ENCODE results near the gene NAV2.

The NAV2 gene

GRCh38 chr11:19779740-19780139 is 67.1 kb downstream of the NAV2 start:
- TF ChIP-seq CTCF (IDR thresholded peaks at IDR 0.05; ENCODE audit: insufficient read depth, low read depth, low read length, missing control alignments) = no peak
- no peak overlapping the region for H3K4me3 ChIP-seq (ENCODE audit: low read depth, low read length)
- DNase-seq (ENCODE audit: low read depth) = no peak

DNA sequence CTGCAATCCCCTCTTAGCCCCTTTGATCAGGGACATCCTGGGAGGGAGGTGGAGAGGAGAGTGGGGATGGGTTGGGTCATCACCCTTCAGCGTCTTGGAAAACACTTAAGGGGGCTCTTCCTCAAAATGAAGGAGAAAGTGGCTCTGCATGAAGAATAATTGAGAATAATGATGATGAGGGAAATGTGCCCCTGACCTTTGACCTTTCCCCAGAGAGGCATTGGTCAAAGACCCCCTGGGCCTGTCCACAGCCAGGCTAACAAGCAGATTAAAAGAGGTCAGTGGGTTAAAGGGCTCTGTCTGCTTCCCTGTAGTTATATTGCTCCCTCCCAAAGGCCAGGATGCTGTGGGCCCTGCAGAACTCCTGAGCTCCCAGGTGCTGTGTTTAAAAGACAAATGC is 68.7 kb downstream of the NAV2 start:
- no peak for TF ChIP-seq CTCF (IDR thresholded peaks at IDR 0.05; ENCODE audit: insufficient read depth, low read depth, low read length, missing control alignments)
- no peak overlapping the region for H3K4me3 ChIP-seq (ENCODE audit: low read depth, low read length)
- no peak for DNase-seq (ENCODE audit: low read depth)

DNA sequence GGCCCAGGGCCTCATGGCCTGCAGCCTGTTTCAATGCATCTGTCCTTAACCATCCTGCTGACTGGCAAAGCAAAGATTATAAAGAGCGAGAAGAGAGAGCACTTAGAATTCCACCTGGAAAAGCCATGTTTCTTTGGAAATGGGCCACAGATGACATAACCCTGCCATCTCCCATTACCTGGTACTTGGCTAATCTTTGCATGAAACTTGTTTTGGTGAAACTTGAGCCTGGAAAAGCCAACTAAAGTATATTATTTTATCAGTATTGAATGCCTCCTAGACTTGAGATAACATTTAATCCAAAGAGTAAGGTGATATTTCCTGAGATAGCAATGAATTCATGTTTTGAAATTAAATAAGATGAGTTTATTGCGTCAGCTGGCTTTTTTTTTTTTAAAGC is 72.6 kb downstream of the NAV2 start:
- TF ChIP-seq CTCF (IDR thresholded peaks at IDR 0.05; ENCODE audit: insufficient read depth, low read depth, low read length, missing control alignments) = no peak
- no peak overlapping the region for H3K4me3 ChIP-seq (ENCODE audit: low read depth, low read length)
- no peak for DNase-seq (ENCODE audit: low read depth)

DNA sequence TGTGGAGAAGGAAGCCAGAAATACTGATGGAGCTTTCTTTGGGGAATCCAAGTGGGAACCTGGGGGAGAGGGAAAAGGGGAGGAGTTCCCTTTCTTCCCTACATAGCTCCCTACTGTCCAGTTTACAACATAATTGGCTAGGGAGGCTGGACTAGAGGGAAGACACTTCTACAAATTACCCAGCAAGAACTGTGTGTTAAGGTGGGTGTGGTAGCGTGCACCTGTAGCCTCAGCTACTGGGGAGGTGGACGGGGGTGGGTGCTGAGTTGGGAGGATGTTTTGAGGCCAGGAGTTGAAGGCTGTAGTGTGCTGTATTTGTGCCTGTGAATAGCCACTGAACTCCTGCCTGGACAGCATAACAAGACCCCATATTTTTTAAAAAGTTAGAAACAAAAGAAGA is 74.0 kb downstream of the NAV2 start:
- no peak for TF ChIP-seq CTCF (IDR thresholded peaks at IDR 0.05; ENCODE audit: insufficient read depth, low read depth, low read length, missing control alignments)
- DNase-seq (ENCODE audit: low read depth) = no peak
- H3K4me3 ChIP-seq (ENCODE audit: low read depth, low read length) = no peak overlapping the region

- no peak for DNase-seq (ENCODE audit: low read depth)
- no peak for TF ChIP-seq CTCF (IDR thresholded peaks at IDR 0.05; ENCODE audit: insufficient read depth, low read depth, low read length, missing control alignments)
- no peak overlapping the region for H3K4me3 ChIP-seq (ENCODE audit: low read depth, low read length)
Measured at GRCh38 chr11:19788435-19788834, 75.8 kb downstream of the NAV2 start.

- no peak overlapping the region for H3K4me3 ChIP-seq (ENCODE audit: low read depth, low read length)
- TF ChIP-seq CTCF (IDR thresholded peaks at IDR 0.05; ENCODE audit: insufficient read depth, low read depth, low read length, missing control alignments) = no peak
- no peak for DNase-seq (ENCODE audit: low read depth)
Measured at GRCh38 chr11:19789245-19789644, 76.6 kb downstream of the NAV2 start.

- no peak for TF ChIP-seq CTCF (IDR thresholded peaks at IDR 0.05; ENCODE audit: insufficient read depth, low read depth, low read length, missing control alignments)
- no peak overlapping the region for H3K4me3 ChIP-seq (ENCODE audit: low read depth, low read length)
- DNase-seq (ENCODE audit: low read depth) = no peak
Measured at GRCh38 chr11:19789835-19790710, 77.4 kb downstream of the NAV2 start.
